GM18909 (cell line): ENCODE measurements around the gene ALDH5A1.

ENCODE experiments used
- ATAC-seq: cut with Tn5 transposase; IDR thresholded peaks from one replicate; pipeline ENCODE4 v1.9.1; 2021; ENCODE audit warnings: mild to moderate bottlenecking; ENCODE audit not compliant: unreplicated experiment, poor library complexity

Gene ALDH5A1

GRCh38 chr6:24494821-24495795, at the start of gene ALDH5A1:
TSS of gene ALDH5A1 (plus strand) at chr6:24494969. CDS start at chr6:24494997, 28 bp downstream.
- ATAC-seq: peak; percentile 75

GRCh38 chr6:24445704-24446103, 49.1 kb upstream of the ALDH5A1 start:
- ATAC-seq: no peak

- ATAC-seq: no peak
Measured at GRCh38 chr6:24446670-24447069, 48.1 kb upstream of the ALDH5A1 start.

- ATAC-seq: no peak
Measured at GRCh38 chr6:24448396-24448795, 46.4 kb upstream of the ALDH5A1 start.

GRCh38 chr6:24448828-24449525, 45.8 kb upstream of the ALDH5A1 start:
- ATAC-seq: no peak

GRCh38 chr6:24451581-24452388, 43.0 kb upstream of the ALDH5A1 start:
- no peak for ATAC-seq

- no peak for ATAC-seq
Measured at GRCh38 chr6:24453921-24454320, 40.8 kb upstream of the ALDH5A1 start.

GRCh38 chr6:24454452-24454851, 40.3 kb upstream of the ALDH5A1 start:
- no peak for ATAC-seq

GRCh38 chr6:24455061-24455460, 39.7 kb upstream of the ALDH5A1 start:
- ATAC-seq: no peak

- ATAC-seq: no peak
Measured at GRCh38 chr6:24458134-24458533, 36.6 kb upstream of the ALDH5A1 start.

- ATAC-seq: no peak
Measured at GRCh38 chr6:24458941-24459340, 35.8 kb upstream of the ALDH5A1 start.

GRCh38 chr6:24460966-24461365, 33.8 kb upstream of the ALDH5A1 start:
- ATAC-seq: no peak

- no peak for ATAC-seq
Measured at GRCh38 chr6:24464253-24465038, 30.3 kb upstream of the ALDH5A1 start.

- ATAC-seq: no peak
Measured at GRCh38 chr6:24469811-24470210, 25.0 kb upstream of the ALDH5A1 start.

GRCh38 chr6:24472181-24472580, 22.6 kb upstream of the ALDH5A1 start:
- no peak for ATAC-seq

GRCh38 chr6:24476631-24477030, 18.1 kb upstream of the ALDH5A1 start:
- no peak for ATAC-seq

GRCh38 chr6:24477070-24477469, 17.7 kb upstream of the ALDH5A1 start:
- no peak for ATAC-seq

- ATAC-seq: no peak
Measured at GRCh38 chr6:24478903-24479302, 15.9 kb upstream of the ALDH5A1 start.

- ATAC-seq: no peak
Measured at GRCh38 chr6:24480705-24481104, 14.1 kb upstream of the ALDH5A1 start.

- ATAC-seq: no peak
Measured at GRCh38 chr6:24481449-24481848, 13.3 kb upstream of the ALDH5A1 start.
